Body of pancreas (tissue), 4 donors: ENCODE measurements around the gene FUT2.

Experiments
- POLR2A ChIP-seq, 3 donors: fragments of 450-650 bp; IDR thresholded peaks; one replicate each; pipeline ENCODE4 v1.6.1; 2016; ENCODE audit warnings: antibody characterized with exemption in 3 of 3, mild to moderate bottlenecking in 2 of 3
- TF ChIP-seq, protein P1 (sequence below), 7 experiments: fragments of 450-650 bp in 4 of 7; fragments of 200-600 bp in 3 of 7; sonication (generic) in 3 of 7; IDR thresholded peaks; one replicate each; pipeline ENCODE4 v1.5.1; 2016 to 2019; ENCODE audit warnings: antibody characterized with exemption in 7 of 7

DNA sequence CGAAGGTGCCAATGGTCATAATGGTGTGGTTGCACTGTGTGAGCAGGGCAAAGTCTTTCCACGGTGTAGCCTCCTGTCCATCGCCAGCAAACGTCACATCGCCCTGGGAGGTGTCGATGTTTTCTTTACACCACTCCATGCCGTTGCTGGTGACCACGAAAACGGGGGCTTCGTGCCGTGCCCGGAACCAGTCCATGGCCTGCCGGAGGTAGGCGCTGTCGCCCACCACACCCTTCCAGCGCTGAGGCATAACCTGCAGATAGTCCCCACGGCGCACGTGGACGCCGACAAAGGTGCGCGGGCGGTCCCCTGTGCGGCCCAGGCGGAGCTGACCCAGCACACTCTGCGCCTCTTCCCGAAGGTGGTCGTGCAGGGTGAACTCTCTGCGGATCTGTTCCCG, 54.6 kb downstream of the FUT2 start:
- TF ChIP-seq POLR2A (IDR thresholded peaks at IDR 0.05), result peak in 1 of 3 donors; percentile 20
- TF ChIP-seq, protein P1, sequence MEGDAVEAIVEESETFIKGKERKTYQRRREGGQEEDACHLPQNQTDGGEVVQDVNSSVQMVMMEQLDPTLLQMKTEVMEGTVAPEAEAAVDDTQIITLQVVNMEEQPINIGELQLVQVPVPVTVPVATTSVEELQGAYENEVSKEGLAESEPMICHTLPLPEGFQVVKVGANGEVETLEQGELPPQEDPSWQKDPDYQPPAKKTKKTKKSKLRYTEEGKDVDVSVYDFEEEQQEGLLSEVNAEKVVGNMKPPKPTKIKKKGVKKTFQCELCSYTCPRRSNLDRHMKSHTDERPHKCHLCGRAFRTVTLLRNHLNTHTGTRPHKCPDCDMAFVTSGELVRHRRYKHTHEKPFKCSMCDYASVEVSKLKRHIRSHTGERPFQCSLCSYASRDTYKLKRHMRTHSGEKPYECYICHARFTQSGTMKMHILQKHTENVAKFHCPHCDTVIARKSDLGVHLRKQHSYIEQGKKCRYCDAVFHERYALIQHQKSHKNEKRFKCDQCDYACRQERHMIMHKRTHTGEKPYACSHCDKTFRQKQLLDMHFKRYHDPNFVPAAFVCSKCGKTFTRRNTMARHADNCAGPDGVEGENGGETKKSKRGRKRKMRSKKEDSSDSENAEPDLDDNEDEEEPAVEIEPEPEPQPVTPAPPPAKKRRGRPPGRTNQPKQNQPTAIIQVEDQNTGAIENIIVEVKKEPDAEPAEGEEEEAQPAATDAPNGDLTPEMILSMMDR (IDR thresholded peaks at IDR 0.05), result peak in 4 of 7 experiments; percentile 41 to 53 (median 52)
